Measurements from ENCODE around the gene NOC2L. TPM values are rescaled to one million over a fixed set of nuclear protein-coding genes. Genes with fewer than 3 reads are reported as not detected.

NOC2L gene
- total RNA-seq, 1 experiment from 2014 or later, result 214 TPM

DNA sequence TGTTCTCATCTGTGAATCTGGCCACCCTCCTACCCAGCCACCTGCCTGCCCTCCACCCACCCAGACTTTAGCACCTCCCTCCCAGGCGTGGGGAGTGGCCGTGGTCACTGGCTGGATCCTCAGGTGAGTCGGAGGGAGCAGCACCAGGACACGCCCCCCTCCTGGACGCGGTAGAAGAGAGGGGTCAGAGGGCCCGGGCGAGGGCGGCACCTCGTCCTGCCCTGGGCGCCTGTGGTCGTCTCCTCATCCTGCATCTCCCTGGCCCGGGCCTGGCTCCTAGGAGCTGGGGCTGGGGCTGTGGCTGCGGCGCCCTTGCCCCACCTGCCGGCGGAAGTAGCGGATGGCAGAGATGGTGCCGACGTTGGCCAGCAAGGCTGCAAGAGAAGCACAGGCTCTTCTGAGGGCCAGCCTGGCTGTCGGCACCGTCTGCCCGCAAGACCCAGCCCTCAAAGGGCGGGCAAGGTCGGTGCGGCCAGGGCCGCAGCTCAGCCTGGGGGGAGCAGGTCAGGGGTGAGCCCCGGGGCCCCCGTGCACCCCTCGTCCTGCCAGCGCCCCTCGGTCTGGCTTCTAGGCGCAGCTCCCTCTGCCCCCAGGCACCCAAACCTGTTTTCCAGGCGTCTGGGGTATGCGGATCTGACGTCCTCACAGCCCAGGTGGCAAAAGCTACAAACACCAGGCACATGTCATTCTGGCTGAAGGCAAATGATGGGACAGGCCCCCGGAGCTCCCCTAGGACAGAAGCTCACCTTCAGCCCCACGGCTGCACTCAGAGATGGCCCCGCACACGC lies 17.0 kb upstream of the NOC2L start:
- Histone ChIP-seq H3K4me1 (ENCODE audit: insufficient read depth, low read length, poor library complexity, severe bottlenecking) (peaks cover 8% of the 10 kb centered on the region), H3K27ac (ENCODE audit: low read depth, low read length, poor library complexity, severe bottlenecking) (peak overlapping the region; percentile 62), H3K9me3 (ENCODE audit: low read depth, low read length, poor library complexity, severe bottlenecking) (no peaks in the 10 kb centered on the region), H3K27me3 (replicated peaks; ENCODE audit: insufficient read depth, low read depth, low read length, poor library complexity) (peaks cover 13% of the 10 kb centered on the region), H3K36me3 (ENCODE audit: insufficient read depth, low read length, poor library complexity, severe bottlenecking) (no peaks in the 10 kb centered on the region), H3K4me3 (ENCODE audit: low read depth, low read length, poor library complexity, severe bottlenecking) (peak overlapping the region; percentile 48)
- ChIA-PET CTCF (interaction anchor here (0.5 to 1.0 kb wide), 2 partner anchors 71 to 266 kb away, joined by 4 read pairs; no protein-coding TSS in a partner anchor), POLR2A (ENCODE audit: low non-redundant PET) (no interaction called here)
- intact Hi-C loops (cut with micrococcal nuclease; ENCODE audit: unreplicated experiment), result loop anchor here (5.0 kb wide), 1 partner anchor 109 kb away; no protein-coding TSS in a partner anchor
- peak; percentile 90 for DNase-seq (ENCODE audit: low spot score)
- TF ChIP-seq EZH2 (IDR thresholded peaks at IDR 0.05; ENCODE audit: borderline replicate concordance, low read depth, low read length, poor library complexity, severe bottlenecking), result no peak
- TF ChIP-seq, protein P1, sequence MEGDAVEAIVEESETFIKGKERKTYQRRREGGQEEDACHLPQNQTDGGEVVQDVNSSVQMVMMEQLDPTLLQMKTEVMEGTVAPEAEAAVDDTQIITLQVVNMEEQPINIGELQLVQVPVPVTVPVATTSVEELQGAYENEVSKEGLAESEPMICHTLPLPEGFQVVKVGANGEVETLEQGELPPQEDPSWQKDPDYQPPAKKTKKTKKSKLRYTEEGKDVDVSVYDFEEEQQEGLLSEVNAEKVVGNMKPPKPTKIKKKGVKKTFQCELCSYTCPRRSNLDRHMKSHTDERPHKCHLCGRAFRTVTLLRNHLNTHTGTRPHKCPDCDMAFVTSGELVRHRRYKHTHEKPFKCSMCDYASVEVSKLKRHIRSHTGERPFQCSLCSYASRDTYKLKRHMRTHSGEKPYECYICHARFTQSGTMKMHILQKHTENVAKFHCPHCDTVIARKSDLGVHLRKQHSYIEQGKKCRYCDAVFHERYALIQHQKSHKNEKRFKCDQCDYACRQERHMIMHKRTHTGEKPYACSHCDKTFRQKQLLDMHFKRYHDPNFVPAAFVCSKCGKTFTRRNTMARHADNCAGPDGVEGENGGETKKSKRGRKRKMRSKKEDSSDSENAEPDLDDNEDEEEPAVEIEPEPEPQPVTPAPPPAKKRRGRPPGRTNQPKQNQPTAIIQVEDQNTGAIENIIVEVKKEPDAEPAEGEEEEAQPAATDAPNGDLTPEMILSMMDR (conservative IDR thresholded peaks at IDR 0.05; ENCODE audit: low read depth, low read length), result peak; percentile 77
- no TSS peak for BruUV-seq (replicated peaks)

DNA sequence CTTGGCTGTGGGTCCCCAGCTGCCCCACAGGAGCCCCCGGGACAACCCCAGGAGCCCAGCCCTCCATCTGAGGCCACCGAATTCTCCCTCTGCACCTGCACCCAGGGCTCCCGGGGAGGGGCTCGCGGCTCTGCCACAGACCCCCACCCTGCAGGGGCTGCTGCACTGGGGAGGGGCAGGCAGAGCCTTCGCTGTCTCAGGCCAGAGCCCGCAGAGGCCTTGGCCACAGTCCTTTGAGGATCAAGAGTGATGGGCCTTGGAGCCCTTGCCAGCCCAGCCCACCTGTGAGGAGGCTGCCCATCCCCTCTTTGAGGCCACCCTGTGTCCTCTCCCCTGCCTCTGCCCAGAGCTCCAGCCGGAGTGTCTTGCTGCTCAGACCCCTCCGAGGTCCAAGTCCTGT lies 16.3 kb upstream of the NOC2L start:
- Histone ChIP-seq H3K4me3 (ENCODE audit: low read depth, low read length, poor library complexity, severe bottlenecking) (peak overlapping the region; percentile 48), H3K9me3 (ENCODE audit: low read depth, low read length, poor library complexity, severe bottlenecking) (no peaks in the 10 kb centered on the region), H3K36me3 (ENCODE audit: insufficient read depth, low read length, poor library complexity, severe bottlenecking) (no peaks in the 10 kb centered on the region), H3K27me3 (replicated peaks; ENCODE audit: insufficient read depth, low read depth, low read length, poor library complexity) (peaks cover 20% of the 10 kb centered on the region), H3K4me1 (ENCODE audit: insufficient read depth, low read length, poor library complexity, severe bottlenecking) (peaks cover 8% of the 10 kb centered on the region), H3K27ac (ENCODE audit: low read depth, low read length, poor library complexity, severe bottlenecking) (no peak overlapping the region)
- POLR2A ChIA-PET (ENCODE audit: low non-redundant PET), result no interaction called here
- BruUV-seq (replicated peaks), result no TSS peak
- TF ChIP-seq, protein P1 (conservative IDR thresholded peaks at IDR 0.05; ENCODE audit: low read depth, low read length), result no peak
- TF ChIP-seq EZH2 (IDR thresholded peaks at IDR 0.05; ENCODE audit: borderline replicate concordance, low read depth, low read length, poor library complexity, severe bottlenecking), result no peak
- no peak for DNase-seq (ENCODE audit: low spot score)
- CTCF ChIA-PET, result no interaction called here
- intact Hi-C loops (cut with micrococcal nuclease; ENCODE audit: unreplicated experiment), result loop anchor here (5.0 kb wide), 1 partner anchor 108 kb away; no protein-coding TSS in a partner anchor

DNA sequence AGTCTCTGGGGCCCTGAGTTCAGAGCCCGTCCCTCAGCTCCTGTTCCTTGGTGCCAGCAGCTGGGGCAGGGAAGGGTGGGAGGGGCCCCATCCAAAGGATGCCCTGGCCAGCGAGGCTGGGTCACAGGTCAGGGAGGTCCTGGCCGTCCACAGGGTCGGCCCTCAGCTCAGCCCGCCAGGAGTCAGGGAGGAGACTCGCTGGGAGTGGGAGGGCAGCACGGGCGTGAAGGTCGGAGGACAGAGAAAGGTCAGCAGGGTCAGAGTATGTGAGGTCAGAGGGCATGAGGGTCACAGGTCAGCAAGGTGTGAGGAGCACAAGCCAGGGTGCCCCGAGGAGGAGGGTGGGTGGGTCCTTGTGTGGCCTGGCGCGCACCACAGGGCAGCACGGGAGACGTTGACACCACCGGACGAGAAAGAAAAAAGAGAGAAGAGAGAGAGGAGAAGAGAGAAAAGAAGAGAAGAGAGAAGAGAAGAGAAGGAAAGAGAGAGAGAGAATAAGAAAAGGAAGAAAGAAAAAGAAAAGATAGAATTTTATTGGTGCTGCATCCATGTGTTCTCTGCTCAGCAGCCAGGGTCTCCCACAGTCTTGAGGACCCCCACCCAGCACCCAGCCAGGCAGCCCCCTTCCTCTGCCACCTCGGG lies 15.8 kb upstream of the NOC2L start:
- Histone ChIP-seq H3K27ac (ENCODE audit: low read depth, low read length, poor library complexity, severe bottlenecking) (no peak overlapping the region), H3K9me3 (ENCODE audit: low read depth, low read length, poor library complexity, severe bottlenecking) (no peaks in the 10 kb centered on the region), H3K27me3 (replicated peaks; ENCODE audit: insufficient read depth, low read depth, low read length, poor library complexity) (peaks cover 25% of the 10 kb centered on the region), H3K4me1 (ENCODE audit: insufficient read depth, low read length, poor library complexity, severe bottlenecking) (peaks cover 8% of the 10 kb centered on the region), H3K36me3 (ENCODE audit: insufficient read depth, low read length, poor library complexity, severe bottlenecking) (no peaks in the 10 kb centered on the region), H3K4me3 (ENCODE audit: low read depth, low read length, poor library complexity, severe bottlenecking) (no peak overlapping the region)
- no peak for DNase-seq (ENCODE audit: low spot score)
- ChIA-PET POLR2A (ENCODE audit: low non-redundant PET) (no interaction called here), CTCF (no interaction called here)
- intact Hi-C loops (cut with micrococcal nuclease; ENCODE audit: unreplicated experiment), result loop anchor here (5.0 kb wide), 1 partner anchor 108 kb away; no protein-coding TSS in a partner anchor
- no TSS peak for BruUV-seq (replicated peaks)
- no peak for TF ChIP-seq EZH2 (IDR thresholded peaks at IDR 0.05; ENCODE audit: borderline replicate concordance, low read depth, low read length, poor library complexity, severe bottlenecking)
- TF ChIP-seq, protein P1 (conservative IDR thresholded peaks at IDR 0.05; ENCODE audit: low read depth, low read length), result no peak
